B cell (primary cell): ENCODE results near the gene MAP3K19. TPM values are rescaled to one million over a fixed set of nuclear protein-coding genes. Genes with fewer than 3 reads are reported as not detected.

Experiments used
- ATAC-seq: fragments of 200-7000 bp; cut with Tn5 transposase; one replicate; pipeline ENCODE4 v1.10.0; 2021; ENCODE audit warnings: low read depth, mild to moderate bottlenecking, moderate number of reproducible peaks, moderate library complexity
- CTCF ChIA-PET: fragments of 350-600 bp; sonication (Branson Sonifier 250); formaldehyde crosslinking; loops from one replicate; lab custom pipeline; 2021; ENCODE audit warnings: antibody characterized with exemption, inconsistent platforms; lab: Charles Lee
- POLR2A ChIA-PET: fragments of 350-600 bp; sonication (Branson Sonifier 250); formaldehyde crosslinking; loops from one replicate; lab custom pipeline; 2021; ENCODE audit warnings: antibody characterized with exemption; lab: Charles Lee
- DNase-seq: peaks from one replicate; pipeline ENCODE4 v3.0.0; 2013
- H2AFZ ChIP-seq: 2 replicates; pipeline ENCODE4 v1.6.1; 2012; ENCODE audit warnings: mild to moderate bottlenecking, low read depth, low read length; ENCODE audit not compliant: insufficient read depth, poor library complexity, severe bottlenecking
- H3K27ac ChIP-seq, 2 donors: 1 replicate in 1 of 2; 2 replicates in 1 of 2; pipeline ENCODE4 v1.5.1; 2012 to 2013; ENCODE audit warnings: low read length in 2 of 2, mild to moderate bottlenecking in 2 of 2, moderate library complexity in 1 of 2
- H3K27me3 ChIP-seq, 4 experiments: fragments of 200-600 bp in 1 of 4; sonication (generic) in 1 of 4; replicated peaks in 1 of 4; 1 replicate in 2 of 4; 2 replicates in 2 of 4; pipeline versions ENCODE4 v1.6.1 to v1.7.0; 2013 to 2016; ENCODE audit warnings: low read length in 3 of 4, mild to moderate bottlenecking in 2 of 4, mixed read lengths in 1 of 4, moderate library complexity in 1 of 4; ENCODE audit not compliant: insufficient read depth in 4 of 4, control insufficient read depth in 3 of 4; ENCODE audit errors: control extremely low read depth in 1 of 4
- H3K36me3 ChIP-seq, 2 experiments: replicated peaks in 1 of 2; 1 replicate in 1 of 2; 2 replicates in 1 of 2; pipeline versions ENCODE4 v1.6.1 to v1.7.1; 2013; ENCODE audit warnings: low read length in 1 of 2; ENCODE audit not compliant: insufficient read depth in 2 of 2, control insufficient read depth in 1 of 2; ENCODE audit errors: control extremely low read depth in 1 of 2, extremely low read depth in 1 of 2
- H3K4me1 ChIP-seq, 2 donors: fragments of 200-600 bp in 1 of 2; sonication (generic) in 1 of 2; 1 replicate in 1 of 2; 2 replicates in 1 of 2; pipeline versions ENCODE4 v1.5.1 to v1.6.1; 2013 to 2017; ENCODE audit warnings: low read length in 2 of 2; ENCODE audit not compliant: control insufficient read depth in 2 of 2, insufficient read depth in 2 of 2
- H3K4me2 ChIP-seq: replicated peaks from 2 replicates; pipeline ENCODE3; 2012; ENCODE audit warnings: mild to moderate bottlenecking, low read depth, low read length; ENCODE audit not compliant: poor library complexity, severe bottlenecking
- H3K4me3 ChIP-seq, 5 experiments: fragments of 200-600 bp in 1 of 5; sonication (generic) in 1 of 5; 1 replicate in 3 of 5; 2 replicates in 2 of 5; pipeline versions ENCODE4 v1.5.1 to v1.7.0; 2011 to 2016; ENCODE audit warnings: low read length in 4 of 5, mild to moderate bottlenecking in 4 of 5, low read depth in 2 of 5, control low read depth in 1 of 5, moderate library complexity in 1 of 5; ENCODE audit not compliant: insufficient read depth in 1 of 5; ENCODE audit errors: control extremely low read depth in 1 of 5, extremely low read depth in 1 of 5
- H3K79me2 ChIP-seq: fragments of 200-600 bp; sonication (generic); one replicate; pipeline ENCODE4 v1.6.0; 2016; ENCODE audit warnings: low read length; ENCODE audit not compliant: control insufficient read depth, insufficient read depth
- H3K9ac ChIP-seq: fragments of 200-600 bp; sonication (generic); 2 replicates; pipeline ENCODE4 v1.6.1; 2017; ENCODE audit warnings: mild to moderate bottlenecking, low read length, moderate library complexity
- H3K9me3 ChIP-seq, 3 donors: one replicate each; pipeline versions ENCODE4 v1.6.1 to v1.7.1; 2013; ENCODE audit warnings: low read length in 2 of 3; ENCODE audit not compliant: control insufficient read depth in 2 of 3, insufficient read depth in 1 of 3; ENCODE audit errors: control extremely low read depth in 1 of 3
- H4K20me1 ChIP-seq: 2 replicates; pipeline ENCODE4 v1.6.0; 2012; ENCODE audit warnings: mild to moderate bottlenecking, low read length; ENCODE audit not compliant: insufficient read depth, control insufficient read depth, poor library complexity, severe bottlenecking
- H3K27ac Mint-ChIP-seq: one replicate; pipeline ENCODE4 v1.8.0; 2021; ENCODE audit warnings: mixed read lengths
- H3K27me3 Mint-ChIP-seq: one replicate; pipeline ENCODE4 v1.8.0; 2021; ENCODE audit warnings: mixed read lengths
- H3K4me1 Mint-ChIP-seq: one replicate; pipeline ENCODE4 v1.8.0; 2021; ENCODE audit warnings: mixed read lengths
- H3K4me3 Mint-ChIP-seq: one replicate; pipeline ENCODE4 v1.8.0; 2021; ENCODE audit warnings: mixed read lengths
- H3K9me3 Mint-ChIP-seq: one replicate; pipeline ENCODE4 v1.8.0; 2022; ENCODE audit warnings: mixed read lengths; ENCODE audit not compliant: insufficient read depth
- EZH2 ChIP-seq: IDR thresholded peaks from 2 replicates; pipeline ENCODE4 v1.6.1; 2012; ENCODE audit warnings: borderline replicate concordance, low read depth, mild to moderate bottlenecking, moderate library complexity, low read length; ENCODE audit not compliant: insufficient read depth, poor library complexity, severe bottlenecking
- WGBS: methylation state at CpG from one replicate; pipeline ENCODE4 v1.1.5; 2013; ENCODE audit warnings: missing lambda C conversion rate; ENCODE audit not compliant: insufficient coverage; 5-methylcytosine and 5-hydroxymethylcytosine counted together
- intact Hi-C: fragments of 100-400 bp; cut with micrococcal nuclease; formaldehyde crosslinking; loops from one replicate; pipeline ENCODE4 v1.10.0; 2022
- polyA plus RNA-seq: library from polyadenylated mRNA; depleted of rRNA; stranded (reverse); fragments of >200 nt; gene quantifications from 2 replicates; pipeline ENCODE4 v1.2.3, GENCODE V29; 2012
- total RNA-seq, 2 donors: library from RNA; stranded (reverse); fragments of 120-200 nt in 1 of 2; gene quantifications; 1 replicate in 1 of 2; 2 replicates in 1 of 2; pipeline versions ENCODE4 v1.2.3 to v1.2.4, GENCODE V29; 2013 to 2022
- TF ChIP-seq, protein P1 (sequence below): fragments of 200-600 bp; IDR thresholded peaks from one replicate; pipeline ENCODE4 v1.8.0; 2022; ENCODE audit warnings: antibody characterized with exemption, mild to moderate bottlenecking

Gene MAP3K19
- total and polyA plus RNA-seq, 2 donors (not counting 1 experiment from before 2014, with no cell fraction given), result 0.46 TPM; not detected in 1

DNA sequence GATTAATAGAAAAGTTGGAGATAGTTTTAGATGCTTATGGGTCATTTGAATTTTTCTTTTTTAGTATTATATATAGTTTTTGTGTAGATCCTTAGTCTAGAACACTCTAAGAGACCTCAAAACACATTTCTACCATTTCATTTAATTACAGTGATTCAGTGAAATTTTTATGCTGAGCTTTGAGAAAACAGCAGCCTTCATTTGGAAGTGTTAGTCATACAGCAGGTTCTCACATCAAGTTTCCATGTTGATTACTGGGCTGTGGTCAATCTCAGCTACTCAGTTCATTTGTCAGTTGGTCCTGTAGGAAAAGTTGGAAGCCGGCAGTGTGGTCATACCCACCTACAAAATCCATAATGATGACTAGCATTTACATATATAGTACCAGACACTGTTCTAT, 37.9 kb downstream of the MAP3K19 start:
- Histone ChIP-seq H3K27me3 (peaks cover 0 to 6% (median 3%) of the 10 kb centered on the region in 4 experiments), H3K4me1 (peaks cover 2% of the 10 kb centered on the region in 2 donors), H3K9ac (no peak overlapping the region), H3K36me3 (no peaks in the 10 kb centered on the region), H3K4me2 (no peak overlapping the region), H2AFZ (no peak overlapping the region), H3K79me2 (no peaks in the 10 kb centered on the region), H4K20me1 (no peaks in the 10 kb centered on the region), H3K27ac (no peak overlapping the region), H3K9me3 (no peaks in the 10 kb centered on the region), H3K4me3 (no peak overlapping the region)
- WGBS, result 80% methylated on average over 1 of the region's 1 CpG
- no peak for TF ChIP-seq EZH2
- TF ChIP-seq, protein P1, sequence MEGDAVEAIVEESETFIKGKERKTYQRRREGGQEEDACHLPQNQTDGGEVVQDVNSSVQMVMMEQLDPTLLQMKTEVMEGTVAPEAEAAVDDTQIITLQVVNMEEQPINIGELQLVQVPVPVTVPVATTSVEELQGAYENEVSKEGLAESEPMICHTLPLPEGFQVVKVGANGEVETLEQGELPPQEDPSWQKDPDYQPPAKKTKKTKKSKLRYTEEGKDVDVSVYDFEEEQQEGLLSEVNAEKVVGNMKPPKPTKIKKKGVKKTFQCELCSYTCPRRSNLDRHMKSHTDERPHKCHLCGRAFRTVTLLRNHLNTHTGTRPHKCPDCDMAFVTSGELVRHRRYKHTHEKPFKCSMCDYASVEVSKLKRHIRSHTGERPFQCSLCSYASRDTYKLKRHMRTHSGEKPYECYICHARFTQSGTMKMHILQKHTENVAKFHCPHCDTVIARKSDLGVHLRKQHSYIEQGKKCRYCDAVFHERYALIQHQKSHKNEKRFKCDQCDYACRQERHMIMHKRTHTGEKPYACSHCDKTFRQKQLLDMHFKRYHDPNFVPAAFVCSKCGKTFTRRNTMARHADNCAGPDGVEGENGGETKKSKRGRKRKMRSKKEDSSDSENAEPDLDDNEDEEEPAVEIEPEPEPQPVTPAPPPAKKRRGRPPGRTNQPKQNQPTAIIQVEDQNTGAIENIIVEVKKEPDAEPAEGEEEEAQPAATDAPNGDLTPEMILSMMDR, result no peak
- Mint-ChIP-seq H3K27me3 (peaks cover 27% of the 10 kb centered on the region), H3K4me3 (no peak overlapping the region), H3K27ac (no peak overlapping the region), H3K4me1 (peaks cover 2% of the 10 kb centered on the region), H3K9me3 (no peaks in the 10 kb centered on the region)
- ChIA-PET POLR2A (no interaction called here), CTCF (no interaction called here)
- intact Hi-C loops, result no loop called here
- DNase-seq, result no peak
- no peak for ATAC-seq

DNA sequence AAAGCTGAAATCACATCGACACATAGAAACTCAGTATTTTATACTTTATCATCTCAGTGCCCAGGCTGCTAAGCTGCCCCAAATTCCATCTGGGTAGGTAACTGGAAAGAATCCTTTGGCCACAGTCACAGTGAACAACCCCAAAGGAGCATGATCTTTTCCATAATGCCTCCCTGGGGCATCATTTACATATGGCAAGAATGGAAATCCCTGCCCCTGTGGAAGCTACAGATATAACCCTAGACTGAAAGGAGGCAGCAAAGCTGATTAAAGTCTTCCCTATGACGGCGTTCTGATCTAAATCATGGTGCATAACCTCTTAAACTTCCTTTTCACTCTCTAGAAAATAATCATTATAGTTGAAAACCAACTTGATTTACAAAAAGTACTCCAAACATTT, 41.5 kb downstream of the MAP3K19 start:
- no peak overlapping the region for H3K4me3 Mint-ChIP-seq
- TF ChIP-seq, protein P1, result no peak
- TF ChIP-seq EZH2, result no peak
- no peak overlapping the region for H3K27ac Mint-ChIP-seq
- H3K27me3 ChIP-seq, result peaks cover 0 to 7% (median 3%) of the 10 kb centered on the region in 4 experiments
- H3K27ac ChIP-seq, result no peak overlapping the region
- no peaks in the 10 kb centered on the region for H3K9me3 ChIP-seq
- H3K9me3 Mint-ChIP-seq, result no peaks in the 10 kb centered on the region
- peaks cover 23% of the 10 kb centered on the region for H3K27me3 Mint-ChIP-seq
- no peaks in the 10 kb centered on the region for H3K36me3 ChIP-seq
- H3K4me2 ChIP-seq, result no peak overlapping the region
- DNase-seq (no peak), ATAC-seq (no peak)
- intact Hi-C loops, result no loop called here
- H2AFZ ChIP-seq, result no peak overlapping the region
- no peaks in the 10 kb centered on the region for H3K79me2 ChIP-seq
- ChIA-PET CTCF (interaction anchor here (1.3 to 13.7 kb wide), 7 partner anchors 11 to 792 kb away, joined by 3 to 219 read pairs (median 24); no protein-coding TSS in a partner anchor), POLR2A (no interaction called here)
- no CpG with 5 or more reads among the region's 3 CpGs for WGBS
- H3K4me1 ChIP-seq, result peaks cover 3 to 6% of the 10 kb centered on the region in 2 donors
- H3K9ac ChIP-seq, result no peak overlapping the region
- H3K4me3 ChIP-seq, result no peak overlapping the region
- peaks cover 6% of the 10 kb centered on the region for H3K4me1 Mint-ChIP-seq
- H4K20me1 ChIP-seq, result no peaks in the 10 kb centered on the region
